ENCODE data around the gene CELA3A. TPM values are rescaled to one million over a fixed set of nuclear protein-coding genes. Genes with fewer than 3 reads are reported as not detected.
"Not testable (repeated sequence)": the region's sequence is repeated elsewhere in the genome, so short reads cannot be mapped to it uniquely, and the experiment has no call there.

The CELA3A gene
- total RNA-seq, 4 donors from 2014 or later: not detected

- intact Hi-C loops (cut with DNase I); H3K27ac ChIP-seq; H3K4me1 ChIP-seq; H3K4me3 ChIP-seq; DNase-seq; H3K36me3 ChIP-seq; H3K27me3 ChIP-seq; H3K9me3 ChIP-seq: not testable (repeated sequence)
- WGBS, 2 donors: 100% methylated on average over 1 of the region's 3 CpGs; no CpG with 5 or more reads in 1 of the 2 donors
Observed at GRCh38 chr1:22003959-22004358, 2.5 kb downstream of the CELA3A start.

DNA sequence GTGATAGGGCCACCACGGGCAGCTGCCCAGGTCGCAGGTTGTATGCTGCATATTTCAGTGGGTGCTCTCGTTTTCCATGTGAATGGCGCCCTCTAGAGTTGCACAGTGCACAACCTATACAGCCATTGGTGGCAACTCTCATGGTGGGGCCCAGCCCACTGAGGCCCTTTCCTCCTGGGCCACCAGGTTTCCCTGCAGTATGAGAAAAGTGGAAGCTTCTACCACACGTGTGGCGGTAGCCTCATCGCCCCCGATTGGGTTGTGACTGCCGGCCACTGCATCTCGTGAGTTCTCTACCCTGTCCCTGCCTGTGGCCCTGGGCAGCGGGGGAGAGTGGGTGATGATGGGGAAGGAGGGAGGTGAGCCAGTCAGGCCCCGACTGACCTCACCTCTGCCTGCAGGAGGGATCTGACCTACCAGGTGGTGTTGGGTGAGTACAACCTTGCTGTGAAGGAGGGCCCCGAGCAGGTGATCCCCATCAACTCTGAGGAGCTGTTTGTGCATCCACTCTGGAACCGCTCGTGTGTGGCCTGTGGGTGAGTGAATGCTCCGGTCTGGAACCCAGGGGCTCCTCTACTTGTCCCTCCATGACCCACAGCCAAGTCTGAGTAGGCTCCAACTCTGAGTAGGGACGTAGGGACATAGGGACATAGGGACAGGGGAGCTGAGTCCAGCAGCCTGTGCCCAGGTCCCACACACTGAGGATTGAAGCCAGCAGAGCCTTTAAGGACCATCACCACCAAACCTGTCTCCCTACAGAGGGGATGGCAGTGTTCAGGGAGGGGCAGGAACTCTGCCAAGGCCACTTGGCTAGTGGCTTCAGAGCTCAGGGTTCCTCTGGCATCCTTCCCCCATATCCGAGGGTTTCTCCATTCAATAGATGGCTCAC lies 4.0 kb downstream of the CELA3A start:
- H3K36me3 ChIP-seq; H3K4me3 ChIP-seq; H3K27me3 ChIP-seq; H3K27ac ChIP-seq; DNase-seq; H3K9me3 ChIP-seq; intact Hi-C loops (cut with DNase I); H3K4me1 ChIP-seq: not testable (repeated sequence)
- peak in 3 of 6 experiments; percentile 5 to 34 (median 27) for TF ChIP-seq CTCF (IDR thresholded peaks at IDR 0.05)
- 56 to 58% methylated on average over 7 to 10 of the region's 18 CpGs for WGBS, 2 donors

DNA sequence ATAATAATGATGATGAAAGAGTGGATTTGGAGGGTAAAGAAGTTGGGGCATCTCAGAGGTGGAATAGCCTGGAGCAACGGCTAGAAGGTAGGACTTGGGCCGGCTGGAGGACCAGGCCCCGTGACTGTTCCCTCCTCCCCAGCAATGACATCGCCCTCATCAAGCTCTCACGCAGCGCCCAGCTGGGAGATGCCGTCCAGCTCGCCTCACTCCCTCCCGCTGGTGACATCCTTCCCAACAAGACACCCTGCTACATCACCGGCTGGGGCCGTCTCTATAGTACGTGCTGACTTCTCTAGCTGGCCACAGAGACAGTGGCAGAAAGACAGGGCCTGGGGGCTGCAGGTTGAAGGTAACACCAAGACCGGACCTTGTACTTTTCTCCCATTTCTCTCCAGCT lies 5.3 kb downstream of the CELA3A start:
- H3K27me3 ChIP-seq; H3K27ac ChIP-seq; DNase-seq; H3K36me3 ChIP-seq; H3K4me3 ChIP-seq; H3K9me3 ChIP-seq; H3K4me1 ChIP-seq; intact Hi-C loops (cut with DNase I): not testable (repeated sequence)
- WGBS, 2 donors: 76 to 94% methylated on average over 7 to 8 of the region's 13 CpGs

DNA sequence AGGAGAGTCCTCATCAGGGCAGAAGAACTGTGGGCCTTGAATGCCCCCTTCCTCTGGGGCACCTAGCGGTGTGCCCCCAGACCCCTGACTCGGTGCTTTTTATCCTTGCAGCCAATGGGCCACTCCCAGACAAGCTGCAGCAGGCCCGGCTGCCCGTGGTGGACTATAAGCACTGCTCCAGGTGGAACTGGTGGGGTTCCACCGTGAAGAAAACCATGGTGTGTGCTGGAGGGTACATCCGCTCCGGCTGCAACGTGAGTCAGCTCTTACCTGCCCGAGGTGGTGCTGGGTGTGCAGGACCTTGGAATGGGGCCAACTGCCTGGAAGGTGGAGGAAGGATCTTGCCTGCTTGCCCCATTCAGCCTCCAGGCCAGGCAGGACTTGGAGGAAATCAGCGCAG lies 5.8 kb downstream of the CELA3A start:
- intact Hi-C loops (cut with DNase I); H3K9me3 ChIP-seq; H3K4me3 ChIP-seq; H3K27ac ChIP-seq; DNase-seq; H3K27me3 ChIP-seq; H3K36me3 ChIP-seq; H3K4me1 ChIP-seq: not testable (repeated sequence)
- WGBS, 2 donors: 42% methylated on average over 2 of the region's 10 CpGs; no CpG with 5 or more reads in 1 of the 2 donors

DNA sequence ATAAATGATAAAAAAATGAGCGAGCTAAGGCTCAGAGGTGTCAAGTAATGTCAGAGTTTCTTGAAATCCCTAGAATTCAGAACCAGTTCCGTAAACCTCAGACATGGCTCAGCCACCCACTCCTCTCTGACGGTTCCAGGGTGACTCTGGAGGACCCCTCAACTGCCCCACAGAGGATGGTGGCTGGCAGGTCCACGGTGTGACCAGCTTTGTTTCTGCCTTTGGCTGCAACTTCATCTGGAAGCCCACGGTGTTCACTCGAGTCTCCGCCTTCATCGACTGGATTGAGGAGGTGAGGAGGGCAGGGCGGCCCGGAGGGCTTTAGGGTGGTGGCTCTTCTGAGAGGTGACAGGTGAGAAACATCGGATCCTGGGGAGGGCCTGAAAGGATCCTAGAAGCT lies 8.1 kb downstream of the CELA3A start:
- H3K36me3 ChIP-seq; H3K4me3 ChIP-seq; intact Hi-C loops (cut with DNase I); H3K4me1 ChIP-seq; H3K27ac ChIP-seq; DNase-seq; H3K9me3 ChIP-seq; H3K27me3 ChIP-seq: not testable (repeated sequence)
- WGBS, 2 donors: 69 to 87% methylated on average over 4 to 5 of the region's 11 CpGs

- H3K9me3 ChIP-seq; intact Hi-C loops (cut with DNase I); H3K4me1 ChIP-seq; H3K27me3 ChIP-seq; H3K27ac ChIP-seq; H3K36me3 ChIP-seq; H3K4me3 ChIP-seq; DNase-seq: not testable (repeated sequence)
- 74 to 82% methylated on average over 2 to 3 of the region's 4 CpGs for WGBS, 2 donors
Observed at GRCh38 chr1:22012752-22013151, 11.3 kb downstream of the CELA3A start.

DNA sequence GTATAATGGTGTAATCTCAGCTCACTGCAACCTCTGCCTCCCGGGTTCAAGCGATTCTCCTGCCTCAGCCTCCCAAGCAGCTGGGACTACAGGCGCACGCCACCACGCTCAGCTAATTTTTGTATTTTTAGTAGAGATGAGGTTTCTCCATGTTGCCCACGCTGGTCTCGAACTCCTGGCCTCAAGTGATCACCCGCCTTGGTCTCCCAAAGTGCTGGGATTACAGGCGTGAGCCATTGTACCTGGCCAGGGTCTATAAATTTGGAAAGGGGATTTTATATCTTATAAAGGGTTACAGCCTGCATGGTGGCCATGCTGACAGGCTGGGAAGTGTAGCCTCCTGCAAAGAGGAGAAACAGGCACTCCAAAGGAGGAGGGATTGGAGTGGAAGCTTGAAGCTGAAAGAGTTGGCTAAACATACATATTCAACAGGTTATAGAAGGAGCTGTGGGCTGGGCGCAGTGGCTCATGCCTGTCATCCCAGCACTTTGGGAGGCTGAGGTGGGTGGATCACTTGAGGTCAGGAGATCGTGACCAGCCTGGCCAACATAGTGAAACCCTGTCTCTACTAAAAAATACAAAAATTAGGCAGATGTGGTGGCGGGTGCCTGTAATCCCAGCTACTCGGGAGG lies 13.2 kb downstream of the CELA3A start:
- H3K36me3 ChIP-seq; intact Hi-C loops (cut with DNase I); H3K4me3 ChIP-seq; H3K27ac ChIP-seq; H3K9me3 ChIP-seq; DNase-seq; H3K4me1 ChIP-seq; H3K27me3 ChIP-seq: not testable (repeated sequence)
- WGBS, 2 donors: 92 to 93% methylated on average over 12 to 13 of the region's 13 CpGs

All from esophagus squamous epithelium (tissue), 5 donors.